K562 (cell line): ENCODE results near the gene CHAT. TPM values are rescaled to one million over a fixed set of nuclear protein-coding genes. Genes with fewer than 3 reads are reported as not detected.

ENCODE experiments used
- ATAC-seq: fragments of 200-7000 bp; cut with Tn5 transposase; 3 replicates; pipeline ENCODE4 v1.9.1; 2020; ENCODE audit warnings: moderate library complexity
- BruUV-seq: library from RNA; stranded (reverse); fragments of 400-500 nt; replicated peaks from 2 replicates; lab custom pipeline; 2021; lab: Mats Ljungman, UMichigan
- CTCF ChIA-PET: fragments of 300-600 bp; formaldehyde crosslinking; extraction: SDS; loops from one replicate; lab custom pipeline; 2021; ENCODE audit warnings: low intra/inter-chr PET ratio; lab: Yijun Ruan, JAX
- POLR2A ChIA-PET: fragments of 300-600, 350-650 bp; sonication (Branson Sonifier 250); formaldehyde crosslinking; extraction: SDS; loops from one replicate; lab custom pipeline; 2021; ENCODE audit warnings: antibody characterized with exemption, inconsistent platforms; lab: Yijun Ruan, JAX
- DNase-seq, 4 experiments: peaks; one replicate each; pipeline versions ENCODE4 v3.0.0 to v3.0.0-alpha.2; 2011 to 2018; ENCODE audit warnings: low spot score in 3 of 4, mixed read lengths in 3 of 4; ENCODE audit errors: extremely low read depth in 1 of 4
- FAIRE-seq: peaks from 2 replicates; lab custom pipeline; 2011; peaks lifted over from hg19 to GRCh38; lab: Jason Lieb, UNC
- H2AFZ ChIP-seq: 2 replicates; pipeline ENCODE4 v1.6.0; 2011; ENCODE audit warnings: low read depth, low read length, control low read depth, inconsistent platforms
- H3K27ac ChIP-seq: fragments of 200-600 bp; 3 replicates; pipeline ENCODE4 v1.8.0; 2011; ENCODE audit warnings: low read depth, mild to moderate bottlenecking, control low read depth, inconsistent platforms, low read length, moderate library complexity, mixed read lengths; ENCODE audit errors: extremely low read depth
- H3K27me3 ChIP-seq, 2 experiments: fragments of 300-600 bp in 1 of 2; 2 replicates in 1 of 2; 3 replicates in 1 of 2; pipeline versions ENCODE4 v1.6.0 to v1.8.0; 2011; ENCODE audit warnings: inconsistent platforms in 2 of 2, low read length in 2 of 2, mild to moderate bottlenecking in 1 of 2, mixed read lengths in 1 of 2, moderate library complexity in 1 of 2; ENCODE audit not compliant: control insufficient read depth in 2 of 2, insufficient read depth in 2 of 2
- H3K36me3 ChIP-seq: fragments of 300-600 bp; 3 replicates; pipeline ENCODE4 v1.8.0; 2011; ENCODE audit warnings: mild to moderate bottlenecking, low read length, inconsistent platforms; ENCODE audit not compliant: control insufficient read depth, insufficient read depth
- H3K4me1 ChIP-seq, 2 experiments: fragments of 200-600 bp in 1 of 2; replicated peaks in 1 of 2; 2 replicates in 1 of 2; 3 replicates in 1 of 2; pipeline versions ENCODE4 v1.5.1 to v1.8.0; 2011; ENCODE audit warnings: inconsistent platforms in 2 of 2, low read length in 2 of 2, mild to moderate bottlenecking in 1 of 2, mixed read lengths in 1 of 2, moderate library complexity in 1 of 2; ENCODE audit not compliant: control insufficient read depth in 2 of 2, insufficient read depth in 2 of 2
- H3K4me2 ChIP-seq: 2 replicates; pipeline ENCODE4 v1.6.1; 2011; ENCODE audit warnings: low read length, control low read depth, inconsistent platforms, mixed read lengths; ENCODE audit not compliant: insufficient read depth
- H3K4me3 ChIP-seq: fragments of 200-600 bp; sonication (generic), shearing (Covaris generic); 2 replicates; pipeline ENCODE4 v1.5.1; 2016; ENCODE audit warnings: control low read depth, inconsistent platforms
- H3K79me2 ChIP-seq: fragments of 200-600 bp; 3 replicates; pipeline ENCODE4 v1.8.0; 2011; ENCODE audit warnings: low read length, inconsistent platforms; ENCODE audit not compliant: control insufficient read depth, insufficient read depth
- H3K9ac ChIP-seq, 2 experiments: 2 replicates each; pipeline versions ENCODE4 v1.6.0 to v1.6.1; 2011; ENCODE audit warnings: low read depth in 2 of 2, low read length in 2 of 2, control low read depth in 1 of 2, inconsistent platforms in 1 of 2, mild to moderate bottlenecking in 1 of 2, mixed read lengths in 1 of 2; ENCODE audit not compliant: insufficient read depth in 1 of 2
- H3K9me1 ChIP-seq: one replicate; pipeline ENCODE4 v1.6.0; 2011; ENCODE audit warnings: inconsistent platforms, mild to moderate bottlenecking, low read length, moderate library complexity; ENCODE audit not compliant: control insufficient read depth, insufficient read depth
- H3K9me3 ChIP-seq: replicated peaks from 2 replicates; pipeline ENCODE4 v1.5.1; 2011; ENCODE audit warnings: low read depth, low read length, inconsistent platforms; ENCODE audit not compliant: control insufficient read depth, insufficient read depth
- H4K20me1 ChIP-seq: replicated peaks from 2 replicates; pipeline ENCODE4 v1.6.1; 2011; ENCODE audit warnings: low read length, inconsistent platforms, mixed read lengths; ENCODE audit not compliant: control insufficient read depth, insufficient read depth
- CBFA2T2 ChIP-seq: fragments of 450-650 bp; conservative IDR thresholded peaks from 2 replicates; pipeline ENCODE4 v1.6.1; 2017; ENCODE audit warnings: mild to moderate bottlenecking
- JUN ChIP-seq, 2 experiments: sonication (generic) in 1 of 2; formaldehyde crosslinking in 1 of 2; IDR thresholded peaks; 2 replicates each; pipeline versions ENCODE4 v1.6.1 to v1.8.0; 2012 to 2022; ENCODE audit warnings: borderline replicate concordance in 2 of 2, mild to moderate bottlenecking in 2 of 2, improper control_type of control experiment in 1 of 2, low read depth in 1 of 2, low read length in 1 of 2, missing genetic modification reagents in 1 of 2
- MECOM ChIP-seq: fragments of 250-450 bp; sonication (Bioruptor Pico); IDR thresholded peaks from 2 replicates; pipeline ENCODE4 v1.8.0; 2022; ENCODE audit warnings: inconsistent platforms
- MTF1 ChIP-seq: fragments of 250-450 bp; sonication (Bioruptor Pico); IDR thresholded peaks from 2 replicates; pipeline ENCODE4 v1.9.0; 2021; ENCODE audit warnings: moderate library complexity, mild to moderate bottlenecking, inconsistent platforms, borderline replicate concordance
- NUFIP1 ChIP-seq: fragments of 450-650 bp; IDR thresholded peaks from 2 replicates; pipeline ENCODE4 v1.6.1; 2018; ENCODE audit not compliant: partially characterized antibody
- PHTF2 ChIP-seq: fragments of 250-450 bp; sonication (Bioruptor Pico); IDR thresholded peaks from 2 replicates; pipeline ENCODE4 v1.5.0; 2021; ENCODE audit warnings: mild to moderate bottlenecking
- SLC30A9 ChIP-seq: fragments of 250-450 bp; sonication (Bioruptor Pico); IDR thresholded peaks from 2 replicates; pipeline ENCODE4 v1.8.0; 2022; ENCODE audit warnings: mild to moderate bottlenecking, moderate library complexity
- TRIM24 ChIP-seq, 2 experiments: fragments of 450-650 bp; IDR thresholded peaks; 2 replicates each; pipeline ENCODE4 v1.6.1; 2016
- U2AF2 ChIP-seq: fragments of 200-400 bp; formaldehyde crosslinking; optimal IDR thresholded peaks from 2 replicates; pipeline ENCODE3; 2017; ENCODE audit warnings: low read depth, mild to moderate bottlenecking, low read length
- ZBTB1 ChIP-seq: sonication (generic); formaldehyde crosslinking; IDR thresholded peaks from 2 replicates; pipeline ENCODE4 v1.8.1; 2023; ENCODE audit warnings: missing genetic modification reagents, low read depth, mild to moderate bottlenecking, borderline replicate concordance
- ZFP36 ChIP-seq: fragments of 150-350 bp; IDR thresholded peaks from 2 replicates; pipeline ENCODE4 v1.6.1; 2018; ENCODE audit warnings: low read length, low read depth; ENCODE audit not compliant: partially characterized antibody
- ZNF12 ChIP-seq: sonication (generic); formaldehyde crosslinking; IDR thresholded peaks from 2 replicates; pipeline ENCODE4 v1.4.0; 2020; ENCODE audit warnings: mild to moderate bottlenecking, missing genetic modification reagents
- ZNF232 ChIP-seq: sonication (generic); formaldehyde crosslinking; IDR thresholded peaks from 2 replicates; pipeline ENCODE4 v1.8.0; 2022; ENCODE audit warnings: mild to moderate bottlenecking, missing genetic modification reagents
- ZNF354B ChIP-seq: fragments of 250-450 bp; sonication (Bioruptor Pico); IDR thresholded peaks from 2 replicates; pipeline ENCODE4 v1.4.0; 2020
- ZNF586 ChIP-seq: fragments of 450-650 bp; formaldehyde crosslinking; conservative IDR thresholded peaks from 2 replicates; pipeline ENCODE4 v1.4.0; 2020; ENCODE audit warnings: mild to moderate bottlenecking, moderate library complexity
- WGBS: fragments of 100-300 bp; shearing (Covaris generic); methylation state at CpG from one replicate; pipeline ENCODE4 v1.1.6; 2016; ENCODE audit warnings: low coverage, mixed read lengths; ENCODE audit not compliant: insufficient coverage; ENCODE audit errors: missing lambda C conversion rate; 5-methylcytosine and 5-hydroxymethylcytosine counted together
- in situ Hi-C: fragments of 300-500 bp; cut with MboI; formaldehyde crosslinking; loops from 4 replicates; pipeline ENCODE4 v1.15.0; 2018; ENCODE audit warnings: inconsistent platforms, mixed read lengths
- intact Hi-C: fragments of 100-400 bp; cut with micrococcal nuclease; formaldehyde crosslinking; loops from 2 replicates; pipeline ENCODE4 v1.14.2; 2022
- polyA plus RNA-seq, 8 experiments: library from polyadenylated mRNA; depleted of rRNA in 4 of 8; stranded (reverse) in 5 of 8; unstranded in 3 of 8; fragments of >200 nt; fragmentation: Nextera tagmentation in 2 of 8; fragmentation: Illumina TruSeq in 1 of 8; extraction: Ambion mirVana in 2 of 8; extraction: Trizol in 1 of 8; gene quantifications; 2 replicates each; pipeline versions ENCODE4 v1.2.1 to v1.2.3, GENCODE V29; 2011 to 2014; ENCODE audit warnings: inconsistent platforms in 1 of 8, missing spikeins in 1 of 8
- total RNA-seq, 7 experiments: library from RNA; depleted of rRNA in 6 of 7; stranded (reverse); fragments of >200 nt in 6 of 7; fragmentation: Illumina TruSeq in 2 of 7; extraction: Trizol in 2 of 7; gene quantifications; 2 replicates each; pipeline versions ENCODE4 v1.2.1 to v1.2.3, GENCODE V29; 2011 to 2021; ENCODE audit warnings: low replicate concordance in 1 of 7
- TF ChIP-seq, protein P1 (sequence below), 2 experiments: fragments of 450-650 bp; IDR thresholded peaks; 2 replicates each; pipeline ENCODE4 v1.6.1; 2018; ENCODE audit warnings: mild to moderate bottlenecking in 2 of 2, low read depth in 1 of 2; ENCODE audit not compliant: partially characterized antibody in 2 of 2

Gene CHAT
- total and polyA plus RNA-seq, 9 of the 15 experiments (the other 6 are each of a cell fraction or from before 2014, with no cell fraction given) = not detected

DNA sequence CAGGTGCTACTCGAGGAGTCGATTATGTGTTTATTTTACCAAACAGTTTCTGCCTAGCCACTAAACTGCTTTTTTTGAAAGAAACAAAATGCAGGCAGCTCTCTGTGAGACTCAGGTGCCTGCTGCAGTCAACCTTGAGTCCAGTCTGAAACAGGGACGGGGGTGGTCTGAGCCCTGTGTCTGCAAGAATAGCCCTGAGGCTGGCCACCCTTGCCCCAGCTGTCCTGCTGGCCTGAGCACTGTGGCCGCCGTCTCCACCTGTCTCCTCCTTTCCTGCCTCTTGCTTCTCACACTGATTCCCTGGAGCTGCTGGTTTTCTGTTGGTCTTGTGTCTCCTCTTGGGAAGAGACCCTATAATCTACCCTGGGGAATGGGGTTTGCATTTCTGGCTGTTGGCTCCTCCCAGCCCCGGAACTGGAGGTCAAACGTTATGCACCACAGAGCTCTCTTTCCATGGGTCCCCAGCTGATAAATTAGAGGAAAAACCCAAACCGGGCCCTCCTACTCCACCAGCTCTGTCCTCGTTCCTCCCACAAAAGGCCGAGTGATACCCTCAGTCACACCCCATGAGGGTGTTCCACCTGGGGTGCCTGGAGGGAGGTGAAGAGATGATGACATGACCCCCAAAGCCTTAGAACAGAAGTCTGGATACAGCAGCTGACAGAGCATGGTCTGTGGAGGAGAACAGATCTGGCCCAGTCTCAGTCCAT is 18.7 kb upstream of the CHAT start:
- ChIA-PET CTCF (interaction anchor here (1.6 kb wide), 1 partner anchor 630 kb away, joined by 6 read pairs; no protein-coding TSS in a partner anchor), POLR2A (interaction anchor here (0.5 to 0.8 kb wide), 3 partner anchors 11 to 668 kb away, joined by 3 to 4 read pairs (median 3); no protein-coding TSS in a partner anchor)
- Histone ChIP-seq H3K79me2 (no peaks in the 10 kb centered on the region), H3K27me3 (peaks cover 0 to 16% of the 10 kb centered on the region in 2 experiments; a peak in 1 of 5 replicates), H3K9me1 (no peaks in the 10 kb centered on the region), H3K27ac (no peak overlapping the region), H3K4me3 (no peak overlapping the region), H4K20me1 (no peaks in the 10 kb centered on the region; the same call in 1 of the 2 replicates), H2AFZ (no peak overlapping the region), H3K4me1 (peaks cover 0 to 3% of the 10 kb centered on the region in 2 experiments; a peak in 2 of 5 replicates), H3K4me2 (no peak overlapping the region), H3K36me3 (no peaks in the 10 kb centered on the region), H3K9me3 (no peaks in the 10 kb centered on the region), H3K9ac (no peak overlapping the region)
- DNase-seq (no peak), FAIRE-seq (no peak), ATAC-seq (no peak)
- BruUV-seq = no TSS peak
- 4% methylated on average over 10 of the region's 10 CpGs for WGBS
- in situ Hi-C loops = loop anchor here (25.0 kb wide), 1 partner anchor 642 kb away; no protein-coding TSS in a partner anchor
- TF ChIP-seq, protein P1, sequence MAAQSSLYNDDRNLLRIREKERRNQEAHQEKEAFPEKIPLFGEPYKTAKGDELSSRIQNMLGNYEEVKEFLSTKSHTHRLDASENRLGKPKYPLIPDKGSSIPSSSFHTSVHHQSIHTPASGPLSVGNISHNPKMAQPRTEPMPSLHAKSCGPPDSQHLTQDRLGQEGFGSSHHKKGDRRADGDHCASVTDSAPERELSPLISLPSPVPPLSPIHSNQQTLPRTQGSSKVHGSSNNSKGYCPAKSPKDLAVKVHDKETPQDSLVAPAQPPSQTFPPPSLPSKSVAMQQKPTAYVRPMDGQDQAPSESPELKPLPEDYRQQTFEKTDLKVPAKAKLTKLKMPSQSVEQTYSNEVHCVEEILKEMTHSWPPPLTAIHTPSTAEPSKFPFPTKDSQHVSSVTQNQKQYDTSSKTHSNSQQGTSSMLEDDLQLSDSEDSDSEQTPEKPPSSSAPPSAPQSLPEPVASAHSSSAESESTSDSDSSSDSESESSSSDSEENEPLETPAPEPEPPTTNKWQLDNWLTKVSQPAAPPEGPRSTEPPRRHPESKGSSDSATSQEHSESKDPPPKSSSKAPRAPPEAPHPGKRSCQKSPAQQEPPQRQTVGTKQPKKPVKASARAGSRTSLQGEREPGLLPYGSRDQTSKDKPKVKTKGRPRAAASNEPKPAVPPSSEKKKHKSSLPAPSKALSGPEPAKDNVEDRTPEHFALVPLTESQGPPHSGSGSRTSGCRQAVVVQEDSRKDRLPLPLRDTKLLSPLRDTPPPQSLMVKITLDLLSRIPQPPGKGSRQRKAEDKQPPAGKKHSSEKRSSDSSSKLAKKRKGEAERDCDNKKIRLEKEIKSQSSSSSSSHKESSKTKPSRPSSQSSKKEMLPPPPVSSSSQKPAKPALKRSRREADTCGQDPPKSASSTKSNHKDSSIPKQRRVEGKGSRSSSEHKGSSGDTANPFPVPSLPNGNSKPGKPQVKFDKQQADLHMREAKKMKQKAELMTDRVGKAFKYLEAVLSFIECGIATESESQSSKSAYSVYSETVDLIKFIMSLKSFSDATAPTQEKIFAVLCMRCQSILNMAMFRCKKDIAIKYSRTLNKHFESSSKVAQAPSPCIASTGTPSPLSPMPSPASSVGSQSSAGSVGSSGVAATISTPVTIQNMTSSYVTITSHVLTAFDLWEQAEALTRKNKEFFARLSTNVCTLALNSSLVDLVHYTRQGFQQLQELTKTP (IDR thresholded peaks at IDR 0.05; ENCODE audit: low read depth in 1 of 2, partially characterized antibody in 2 of 2) = no peak
- TF ChIP-seq MTF1 (CRISPR knock-in tag) (no peak), MECOM (no peak), ZNF12 (CRISPR knock-in tag) (no peak), TRIM24 (IDR thresholded peaks at IDR 0.05) (no peak), SLC30A9 (no peak), ZNF232 (CRISPR knock-in tag) (no peak), ZNF586 (CRISPR knock-in tag) (no peak), CBFA2T2 (no peak), PHTF2 (CRISPR knock-in tag) (no peak), U2AF2 (no peak), ZNF354B (CRISPR knock-in tag) (no peak), NUFIP1 (no peak), JUN (IDR thresholded peaks at IDR 0.05; ENCODE audit: borderline replicate concordance, low read depth, low read length) (no peak), JUN (CRISPR knock-in tag; IDR thresholded peaks at IDR 0.05; ENCODE audit: borderline replicate concordance) (no peak), ZFP36 (no peak), ZBTB1 (CRISPR knock-in tag) (no peak)
- intact Hi-C loops = loop anchor here (2.0 to 10.0 kb wide), 3 partner anchors 320 to 680 kb away; no protein-coding TSS in a partner anchor
